RWPE1 (cell line): Measurements from ENCODE around the gene TIMM13.

Experiments
- CTCF ChIA-PET: fragments of 350-600 bp; sonication (Branson Sonifier 250); formaldehyde crosslinking; extraction: SDS; loops from one replicate; lab custom pipeline; 2021; lab: Yijun Ruan, JAX
- POLR2A ChIA-PET: fragments of 400-600 bp; formaldehyde crosslinking; extraction: SDS; loops from one replicate; lab custom pipeline; 2020; ENCODE audit warnings: antibody characterized with exemption; ENCODE audit not compliant: low non-redundant PET; lab: Yijun Ruan, JAX
- DNase-seq: peaks from one replicate; pipeline ENCODE4 v3.0.0; 2012; ENCODE audit warnings: low spot score
- H3K27ac ChIP-seq: fragments of 450-650 bp; 2 replicates; pipeline ENCODE4 v1.5.1; 2017
- TF ChIP-seq, protein P1 (sequence below): fragments of 450-650 bp; conservative IDR thresholded peaks from 2 replicates; pipeline ENCODE4 v1.5.1; 2017; ENCODE audit warnings: low read depth, mild to moderate bottlenecking

TIMM13 gene

DNA sequence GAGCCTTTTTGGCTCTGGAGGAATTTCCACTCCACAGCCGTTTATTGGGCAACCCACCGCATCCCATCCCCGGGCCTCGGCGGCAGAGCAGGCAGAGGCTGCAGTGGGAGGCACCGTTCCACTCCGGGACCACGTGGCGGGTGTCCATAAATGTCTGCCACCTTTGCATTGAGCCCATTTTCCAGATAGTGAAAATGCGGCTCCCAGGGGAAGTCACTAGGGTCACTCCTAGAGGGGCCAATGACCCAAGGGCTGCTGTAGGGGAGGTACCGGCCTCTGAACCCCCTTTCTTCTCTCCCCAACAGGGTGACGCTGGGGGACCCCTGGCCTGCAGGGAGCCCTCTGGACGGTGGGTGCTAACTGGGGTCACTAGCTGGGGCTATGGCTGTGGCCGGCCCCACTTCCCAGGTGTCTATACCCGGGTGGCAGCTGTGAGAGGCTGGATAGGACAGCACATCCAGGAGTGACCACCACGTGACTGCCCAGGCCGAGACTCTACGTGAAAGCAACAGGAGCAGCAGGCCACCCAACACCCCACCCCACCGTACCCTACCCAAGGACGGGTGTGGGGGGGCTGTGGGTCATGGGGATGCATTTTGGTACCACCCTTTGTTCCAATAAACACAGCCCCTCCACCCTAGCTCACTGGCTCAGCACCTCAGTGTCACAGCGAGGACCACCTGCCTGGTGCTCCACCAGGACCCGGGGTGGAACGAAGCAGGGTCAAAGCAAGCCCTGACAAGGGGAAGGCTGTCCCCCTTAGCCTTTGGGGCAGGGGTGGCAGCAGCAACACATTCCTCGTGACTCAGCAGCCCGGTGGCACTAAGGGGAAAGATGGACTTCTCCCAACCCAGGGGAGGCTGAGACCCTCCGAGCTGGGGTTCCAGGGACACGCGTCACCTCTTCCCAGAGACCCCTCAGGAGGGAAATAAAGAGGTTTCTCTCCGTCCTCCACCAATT is 1.5 kb downstream of the TIMM13 start:
- CTCF ChIA-PET, result interaction anchor here (1.5 kb wide), 1 partner anchor 153 kb away, joined by 5 read pairs; no protein-coding TSS in a partner anchor
- TF ChIP-seq, protein P1, sequence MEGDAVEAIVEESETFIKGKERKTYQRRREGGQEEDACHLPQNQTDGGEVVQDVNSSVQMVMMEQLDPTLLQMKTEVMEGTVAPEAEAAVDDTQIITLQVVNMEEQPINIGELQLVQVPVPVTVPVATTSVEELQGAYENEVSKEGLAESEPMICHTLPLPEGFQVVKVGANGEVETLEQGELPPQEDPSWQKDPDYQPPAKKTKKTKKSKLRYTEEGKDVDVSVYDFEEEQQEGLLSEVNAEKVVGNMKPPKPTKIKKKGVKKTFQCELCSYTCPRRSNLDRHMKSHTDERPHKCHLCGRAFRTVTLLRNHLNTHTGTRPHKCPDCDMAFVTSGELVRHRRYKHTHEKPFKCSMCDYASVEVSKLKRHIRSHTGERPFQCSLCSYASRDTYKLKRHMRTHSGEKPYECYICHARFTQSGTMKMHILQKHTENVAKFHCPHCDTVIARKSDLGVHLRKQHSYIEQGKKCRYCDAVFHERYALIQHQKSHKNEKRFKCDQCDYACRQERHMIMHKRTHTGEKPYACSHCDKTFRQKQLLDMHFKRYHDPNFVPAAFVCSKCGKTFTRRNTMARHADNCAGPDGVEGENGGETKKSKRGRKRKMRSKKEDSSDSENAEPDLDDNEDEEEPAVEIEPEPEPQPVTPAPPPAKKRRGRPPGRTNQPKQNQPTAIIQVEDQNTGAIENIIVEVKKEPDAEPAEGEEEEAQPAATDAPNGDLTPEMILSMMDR, result no peak
- no peak for DNase-seq
- POLR2A ChIA-PET, result no interaction called here
- H3K27ac ChIP-seq, result peak overlapping the region; percentile 95

DNA sequence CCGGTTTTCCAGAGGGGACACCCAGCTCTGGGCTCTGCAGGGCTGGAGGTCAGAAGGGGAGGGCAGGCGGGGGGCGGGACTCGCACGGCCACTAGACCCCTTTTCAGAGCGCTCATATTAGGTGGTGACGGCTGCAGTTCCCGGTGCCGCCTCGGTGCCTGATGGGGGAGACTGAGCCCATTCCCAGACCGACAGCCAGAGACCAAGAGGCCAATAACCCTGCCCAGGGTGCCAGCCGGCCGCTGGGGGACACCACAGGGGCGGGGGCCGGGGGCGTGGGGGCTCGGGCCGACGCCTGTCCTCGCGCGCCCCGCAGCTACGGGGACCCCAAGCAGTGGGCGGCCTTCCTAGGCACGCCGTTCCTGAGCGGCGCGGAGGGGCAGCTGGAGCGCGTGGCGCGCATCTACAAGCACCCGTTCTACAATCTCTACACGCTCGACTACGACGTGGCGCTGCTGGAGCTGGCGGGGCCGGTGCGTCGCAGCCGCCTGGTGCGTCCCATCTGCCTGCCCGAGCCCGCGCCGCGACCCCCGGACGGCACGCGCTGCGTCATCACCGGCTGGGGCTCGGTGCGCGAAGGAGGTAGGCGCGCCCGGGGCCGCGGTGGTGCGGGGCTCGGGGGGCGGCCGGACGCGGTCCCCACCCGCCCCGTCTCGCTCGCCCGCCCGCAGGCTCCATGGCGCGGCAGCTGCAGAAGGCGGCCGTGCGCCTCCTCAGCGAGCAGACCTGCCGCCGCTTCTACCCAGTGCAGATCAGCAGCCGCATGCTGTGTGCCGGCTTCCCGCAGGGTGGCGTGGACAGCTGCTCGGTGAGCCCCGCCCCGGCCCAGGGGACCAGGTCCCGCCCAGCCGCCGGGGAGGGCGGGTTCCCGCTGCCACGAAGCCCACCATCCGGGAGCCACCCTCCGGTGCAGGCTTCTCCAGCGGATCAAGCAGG is 2.4 kb downstream of the TIMM13 start:
- no peak for DNase-seq
- ChIA-PET POLR2A (no interaction called here), CTCF (interaction anchor here (0.5 to 0.6 kb wide), 3 partner anchors 44 to 691 kb away, joined by 3 to 6 read pairs (median 6); no protein-coding TSS in a partner anchor)
- TF ChIP-seq, protein P1, result no peak
- H3K27ac ChIP-seq, result no peak overlapping the region

DNA sequence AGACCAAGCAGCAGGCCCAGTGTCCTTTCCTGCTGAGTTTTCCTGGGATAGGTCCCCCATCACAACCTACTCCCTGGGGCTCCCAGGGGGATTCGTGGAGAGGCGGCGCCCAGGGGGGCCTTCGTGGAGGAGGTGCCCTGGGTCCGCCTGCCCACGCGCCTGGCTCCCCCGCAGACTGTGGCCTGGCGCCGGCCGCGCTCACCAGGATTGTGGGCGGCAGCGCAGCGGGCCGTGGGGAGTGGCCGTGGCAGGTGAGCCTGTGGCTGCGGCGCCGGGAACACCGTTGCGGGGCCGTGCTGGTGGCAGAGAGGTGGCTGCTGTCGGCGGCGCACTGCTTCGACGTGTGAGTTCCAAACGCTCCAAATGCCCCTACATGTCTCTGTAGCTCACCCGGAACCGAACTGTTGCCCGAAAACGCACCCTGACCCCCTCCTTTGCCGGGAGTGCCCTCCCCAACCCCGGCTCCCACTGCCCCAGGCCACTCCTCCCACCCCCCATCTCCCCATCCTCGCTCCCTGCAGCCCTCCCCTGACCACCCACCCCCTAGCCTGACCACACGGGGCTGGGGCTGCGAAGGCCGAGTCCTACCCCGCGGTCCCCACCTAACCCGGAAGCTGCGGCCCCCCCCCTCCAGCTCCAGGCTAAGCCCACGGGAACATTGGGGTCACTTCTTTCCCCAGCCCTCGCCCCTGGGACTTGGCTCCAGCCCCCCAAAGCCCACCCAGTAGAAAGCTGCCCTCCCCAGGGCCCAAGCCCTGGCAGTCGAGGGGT is 3.3 kb downstream of the TIMM13 start:
- ChIA-PET CTCF (interaction anchor here (0.6 kb wide), 2 partner anchors 94 to 690 kb away, joined by 3 to 6 read pairs; no protein-coding TSS in a partner anchor), POLR2A (no interaction called here)
- no peak for DNase-seq
- TF ChIP-seq, protein P1, result no peak
- peak overlapping the region; percentile 26 for H3K27ac ChIP-seq

DNA sequence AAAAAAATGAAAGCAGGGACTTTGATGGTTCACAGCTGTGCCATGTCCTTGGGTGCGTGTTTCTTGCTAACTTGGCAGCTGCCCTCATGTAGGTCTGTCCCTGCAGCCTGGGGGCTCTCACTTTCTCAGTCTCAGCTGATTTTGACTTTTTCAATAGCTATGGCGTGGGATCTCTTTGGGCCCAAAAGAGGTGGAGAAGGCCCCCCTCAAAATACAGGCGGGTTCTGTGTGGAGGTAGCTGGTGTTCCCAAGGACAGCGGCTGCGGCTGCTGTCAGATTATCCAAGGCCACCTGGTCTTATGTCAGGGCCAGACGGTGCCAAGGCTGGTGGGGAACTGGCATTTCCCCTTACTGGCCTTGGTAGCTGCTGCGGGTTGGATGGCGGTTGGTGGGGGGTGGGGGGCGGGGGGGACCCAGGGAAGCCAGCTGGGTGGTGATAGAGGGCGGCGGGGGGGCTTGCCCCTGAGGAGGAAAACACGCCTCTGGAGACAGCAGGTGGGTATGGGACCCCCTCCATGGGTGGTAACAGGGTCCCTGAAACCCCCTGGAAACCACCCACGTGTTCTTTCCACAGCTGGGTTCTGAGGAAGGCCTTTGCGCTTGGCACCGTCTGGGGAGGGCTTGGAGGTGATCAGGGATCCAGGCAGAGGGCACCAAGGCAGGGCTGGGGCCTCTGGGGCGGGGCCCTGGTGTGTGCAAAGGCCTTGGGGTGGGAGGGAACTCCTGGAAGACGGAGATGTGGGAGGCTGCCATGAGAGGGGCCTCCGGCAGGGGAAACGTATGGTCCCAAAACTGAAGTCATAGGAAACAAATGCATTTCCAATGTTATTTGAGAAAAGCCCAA is 4.1 kb downstream of the TIMM13 start:
- CTCF ChIA-PET, result interaction anchor here (0.6 kb wide), 1 partner anchor 225 kb away, joined by 3 read pairs; no protein-coding TSS in a partner anchor
- POLR2A ChIA-PET, result no interaction called here
- H3K27ac ChIP-seq, result peak overlapping the region; percentile 26
- no peak for DNase-seq
- TF ChIP-seq, protein P1, result no peak

DNA sequence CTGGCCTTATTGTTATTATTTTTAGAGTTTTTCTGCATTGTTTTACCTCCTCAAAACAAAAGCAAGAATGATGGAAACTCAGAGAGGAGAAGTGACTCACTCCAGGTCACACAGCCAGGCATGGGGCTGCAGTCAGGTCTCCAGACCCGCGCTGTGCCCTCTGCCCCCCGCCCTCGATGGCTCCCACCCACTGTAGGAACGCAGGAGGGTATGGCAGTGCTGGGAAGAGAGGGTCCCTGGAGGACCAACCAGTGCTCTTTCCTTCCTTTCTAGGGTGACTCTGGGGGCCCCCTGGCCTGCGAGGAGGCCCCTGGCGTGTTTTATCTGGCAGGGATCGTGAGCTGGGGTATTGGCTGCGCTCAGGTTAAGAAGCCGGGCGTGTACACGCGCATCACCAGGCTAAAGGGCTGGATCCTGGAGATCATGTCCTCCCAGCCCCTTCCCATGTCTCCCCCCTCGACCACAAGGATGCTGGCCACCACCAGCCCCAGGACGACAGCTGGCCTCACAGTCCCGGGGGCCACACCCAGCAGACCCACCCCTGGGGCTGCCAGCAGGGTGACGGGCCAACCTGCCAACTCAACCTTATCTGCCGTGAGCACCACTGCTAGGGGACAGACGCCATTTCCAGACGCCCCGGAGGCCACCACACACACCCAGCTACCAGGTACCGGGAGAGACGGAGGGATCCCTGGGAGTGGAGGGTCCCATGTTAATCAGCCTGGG is 5.6 kb downstream of the TIMM13 start:
- CTCF ChIA-PET, result no interaction called here
- H3K27ac ChIP-seq, result peak overlapping the region; percentile 26
- POLR2A ChIA-PET, result no interaction called here
- no peak for DNase-seq
- TF ChIP-seq, protein P1, result no peak
